ENCODE data around the gene ZMYND19.
A peak's percentile ranks its signal among the peaks of the same experiment; 100 is the strongest.

ZMYND19 gene

GRCh38 chr9:137590469-137591383, at the start of gene ZMYND19:
Gene ZMYND19, minus strand, starts transcription at chr9:137590512. Its CDS starts 249 bp downstream, at chr9:137590263.
- DNase-seq (ENCODE audit: low read depth) = peak; percentile 86
- H3K4me3 ChIP-seq (replicated peaks; ENCODE audit: low read depth, low read length) = peak within 1 kb of the TSS; percentile 72
- no peak for TF ChIP-seq CTCF (IDR thresholded peaks at IDR 0.05; ENCODE audit: low read length, missing control alignments)

DNA sequence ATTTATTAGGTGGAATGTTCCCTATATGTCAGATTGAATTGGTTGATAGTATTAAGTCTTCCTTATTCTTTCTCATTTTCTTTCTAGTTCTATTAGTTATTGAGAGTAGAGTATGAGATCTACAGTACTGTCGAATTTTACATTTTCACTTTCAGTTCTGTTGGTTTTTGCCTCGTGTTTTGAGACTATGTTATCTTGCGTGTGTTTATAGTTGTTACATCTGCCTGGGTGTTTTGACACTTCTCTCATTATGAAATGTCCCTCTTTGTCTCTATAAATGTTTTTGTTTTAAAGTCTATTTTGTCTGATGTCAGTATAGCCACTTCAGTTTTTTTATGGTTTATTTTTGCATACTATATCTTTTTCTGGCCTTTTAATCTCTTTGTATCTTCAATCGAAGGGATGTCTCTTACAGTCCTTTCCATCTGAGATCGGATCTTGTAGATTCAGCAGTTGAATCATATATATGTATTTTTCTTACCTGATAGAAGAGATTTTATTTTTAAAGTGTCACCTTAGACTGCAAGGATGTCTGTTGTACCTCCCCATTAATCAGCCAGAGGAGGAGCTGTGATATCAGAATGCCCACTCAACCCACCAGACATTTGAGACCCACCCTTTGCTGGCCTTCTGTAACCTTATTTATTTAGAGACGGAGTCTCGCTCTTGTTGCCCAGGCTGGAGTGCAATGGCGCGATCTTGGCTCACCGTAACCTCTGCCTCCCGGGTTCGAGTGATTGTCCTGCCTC, 49.2 kb upstream of the ZMYND19 start:
- no peak for TF ChIP-seq CTCF (IDR thresholded peaks at IDR 0.05; ENCODE audit: low read length, missing control alignments)
- DNase-seq (ENCODE audit: low read depth) = no peak
- no peak overlapping the region for H3K4me3 ChIP-seq (replicated peaks; ENCODE audit: low read depth, low read length)

DNA sequence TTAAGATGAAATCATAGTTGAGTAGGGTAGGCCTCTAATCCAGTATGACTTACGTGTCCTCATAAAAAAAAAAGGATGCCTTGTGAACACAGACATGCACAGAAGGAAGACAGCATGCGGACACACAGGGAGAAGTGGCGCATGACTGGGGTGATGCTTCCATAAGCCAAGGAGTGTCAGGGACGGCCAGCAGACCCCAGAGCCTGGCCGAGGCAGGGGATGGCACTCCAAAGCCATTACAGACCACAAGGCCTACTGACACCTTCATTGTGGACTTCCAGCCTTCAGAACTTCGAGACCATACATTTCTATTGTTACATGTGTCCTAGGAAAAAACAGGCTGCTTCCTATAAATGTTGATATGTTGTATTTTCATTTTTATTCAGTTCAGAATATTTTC, 48.4 kb upstream of the ZMYND19 start:
- TF ChIP-seq CTCF (IDR thresholded peaks at IDR 0.05; ENCODE audit: low read length, missing control alignments) = no peak
- no peak for DNase-seq (ENCODE audit: low read depth)
- H3K4me3 ChIP-seq (replicated peaks; ENCODE audit: low read depth, low read length) = no peak overlapping the region

DNA sequence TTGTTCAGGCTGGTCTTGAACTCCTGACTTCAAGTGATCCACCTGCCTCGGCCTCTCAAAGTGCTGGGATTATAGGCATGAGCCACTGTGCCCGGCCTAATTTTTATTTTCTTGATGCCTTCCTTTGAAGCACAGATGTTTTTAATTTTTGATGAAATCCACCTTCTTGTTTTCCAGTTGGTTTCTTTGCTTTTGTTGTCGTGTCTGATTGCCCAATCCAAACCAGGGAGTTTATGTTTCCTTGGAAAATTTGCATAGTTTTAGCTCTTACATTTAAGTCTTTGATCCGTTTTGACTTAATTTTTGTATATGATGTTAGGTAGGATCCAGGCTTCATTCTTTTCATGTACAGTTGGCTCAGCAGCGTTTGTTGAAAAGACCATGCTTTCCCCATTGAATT, 43.7 kb upstream of the ZMYND19 start:
- H3K4me3 ChIP-seq (replicated peaks; ENCODE audit: low read depth, low read length) = no peak overlapping the region
- TF ChIP-seq CTCF (IDR thresholded peaks at IDR 0.05; ENCODE audit: low read length, missing control alignments) = no peak
- DNase-seq (ENCODE audit: low read depth) = no peak

DNA sequence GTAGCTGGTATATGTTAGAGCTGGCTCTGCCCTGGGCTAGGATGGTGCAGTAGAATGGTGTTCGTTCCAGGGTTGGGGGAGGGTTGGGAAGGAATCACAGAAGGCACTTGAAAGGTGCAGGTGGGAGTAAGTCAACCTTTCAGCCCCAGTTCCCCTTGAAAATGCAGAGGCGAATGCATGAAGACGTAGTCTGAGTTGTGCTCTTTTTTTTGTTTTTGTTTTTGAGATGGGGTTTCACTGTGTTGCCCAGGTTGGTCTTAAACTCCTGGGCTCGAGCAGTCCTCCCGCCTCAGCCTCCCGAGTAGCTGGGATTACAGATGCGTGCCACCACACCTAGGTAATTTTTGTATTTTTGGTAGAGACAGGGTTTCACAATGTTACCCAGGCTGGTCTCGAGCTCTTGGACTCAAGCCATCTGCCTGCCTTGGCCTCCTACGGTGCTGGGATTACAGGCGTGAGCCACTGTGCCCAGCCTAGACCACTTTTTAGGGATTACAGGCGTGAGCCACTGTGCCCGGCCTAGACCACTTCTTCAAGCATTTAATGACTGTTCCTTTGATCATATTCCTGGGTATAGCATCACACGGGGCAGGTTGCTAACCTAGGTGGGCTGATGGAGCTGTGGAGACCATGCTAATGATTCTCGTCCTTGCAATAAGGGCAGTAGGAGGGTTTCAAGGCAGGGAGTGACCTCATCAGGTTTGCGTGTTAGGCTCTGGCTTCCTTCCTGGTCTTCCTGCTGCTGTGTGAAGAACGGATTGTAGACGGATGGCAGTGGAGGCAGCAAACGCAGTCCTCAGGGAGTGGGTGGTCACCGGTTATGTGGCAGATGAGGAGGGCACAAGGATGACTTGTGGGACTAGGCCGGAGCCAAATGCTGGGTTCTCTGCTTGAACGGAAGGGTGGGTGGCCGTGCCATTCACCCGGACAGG, 42.2 kb upstream of the ZMYND19 start:
- DNase-seq (ENCODE audit: low read depth) = no peak
- H3K4me3 ChIP-seq (replicated peaks; ENCODE audit: low read depth, low read length) = no peak overlapping the region
- TF ChIP-seq CTCF (IDR thresholded peaks at IDR 0.05; ENCODE audit: low read length, missing control alignments) = no peak

All from fibroblast of pulmonary artery (primary cell).